Sigmoid colon (tissue), 7 donors: ENCODE data around the gene ANO1. TPM values are rescaled to one million over a fixed set of nuclear protein-coding genes. Genes with fewer than 3 reads are reported as not detected.

Experiments
- DNase-seq: peaks from one replicate; pipeline ENCODE4 v3.0.0-alpha.2; 2019
- H3K27ac ChIP-seq, 4 donors: fragments of 200-600 bp; sonication (generic); one replicate each; pipeline ENCODE4 v1.5.1; 2016 to 2019; ENCODE audit warnings: mild to moderate bottlenecking in 1 of 4
- H3K27me3 ChIP-seq, 3 donors: fragments of 200-600 bp; sonication (generic); one replicate each; pipeline ENCODE4 v1.5.1; 2019; ENCODE audit warnings: mild to moderate bottlenecking in 1 of 3
- H3K36me3 ChIP-seq, 4 donors: fragments of 200-600 bp; sonication (generic); one replicate each; pipeline ENCODE4 v1.5.1; 2016 to 2019
- H3K4me1 ChIP-seq, 4 donors: fragments of 200-600 bp; sonication (generic); one replicate each; pipeline ENCODE4 v1.5.1; 2017 to 2019
- H3K4me3 ChIP-seq, 4 donors: fragments of 200-600 bp; sonication (generic); one replicate each; pipeline ENCODE4 v1.5.1; 2017 to 2019; ENCODE audit warnings: mild to moderate bottlenecking in 2 of 4, moderate library complexity in 1 of 4
- H3K9me3 ChIP-seq, 4 donors: fragments of 200-600 bp in 3 of 4; sonication (generic) in 3 of 4; one replicate each; pipeline versions ENCODE4 v1.5.1 to v1.6.1; 2013 to 2019
- CTCF ChIP-seq, 4 experiments: fragments of 450-650 bp in 3 of 4; fragments of 200-600 bp in 1 of 4; IDR thresholded peaks; one replicate each; pipeline ENCODE4 v1.5.1; 2016 to 2019; ENCODE audit warnings: antibody characterized with exemption in 4 of 4, mild to moderate bottlenecking in 3 of 4, moderate library complexity in 2 of 4
- EP300 ChIP-seq, 4 donors: sonication (generic); formaldehyde crosslinking; IDR thresholded peaks; one replicate each; pipeline ENCODE4 v1.6.1; 2017; ENCODE audit warnings: antibody characterized with exemption in 4 of 4
- POLR2A ChIP-seq, 2 donors: fragments of 450-650 bp; IDR thresholded peaks; one replicate each; pipeline ENCODE4 v1.6.1; 2016; ENCODE audit warnings: antibody characterized with exemption in 2 of 2, mild to moderate bottlenecking in 2 of 2, moderate library complexity in 2 of 2
- POLR2AphosphoS5 ChIP-seq, 4 donors: sonication (generic); formaldehyde crosslinking; IDR thresholded peaks; one replicate each; pipeline ENCODE4 v1.6.1; 2017; ENCODE audit warnings: antibody characterized with exemption in 4 of 4
- WGBS, 2 donors: extraction: QIAGEN DNeasy Blood & Tissue Kit; methylation state at CpG; one replicate each; pipeline ENCODE4 v1.1.7; 2013; 5-methylcytosine and 5-hydroxymethylcytosine counted together
- intact Hi-C: fragments of 100-400 bp; cut with DNase I; formaldehyde crosslinking; loops from one replicate; pipeline ENCODE4 v1.15.1; 2023
- polyA plus RNA-seq, 3 donors: library from polyadenylated mRNA; stranded (reverse); fragments of 200-250 nt; gene quantifications; one replicate each; pipeline ENCODE4 v1.2.3, GENCODE V29; 2013
- total RNA-seq, 4 donors: library from RNA; depleted of rRNA; stranded (reverse); fragments of >200 nt; gene quantifications; one replicate each; pipeline ENCODE4 v1.1.0, GENCODE V29; 2016
- donor health status: healthy with polysubstance abuse.
- donor health status: Bipolar disorder and iron deficiency.
- donor health status: healthy.

Gene ANO1
- total and polyA plus RNA-seq, 7 donors, result 0.60 to 33.9 (median 17.4) TPM

GRCh38 chr11:70173018-70173417, 94.9 kb downstream of the ANO1 start:
- no peaks in the 10 kb centered on the region for H3K36me3 ChIP-seq
- WGBS, 2 donors, result 71 to 85% methylated on average over 4 of the region's 4 CpGs
- no peak overlapping the region for H3K4me3 ChIP-seq
- H3K27me3 ChIP-seq, result peaks cover 0 to 10% (median 0%) of the 10 kb centered on the region in 3 donors
- no peak overlapping the region for H3K27ac ChIP-seq
- no peaks in the 10 kb centered on the region for H3K4me1 ChIP-seq
- intact Hi-C loops, result no loop called here
- DNase-seq, result no peak
- H3K9me3 ChIP-seq, result no peaks in the 10 kb centered on the region
- TF ChIP-seq POLR2A (IDR thresholded peaks at IDR 0.05) (no peak), EP300 (IDR thresholded peaks at IDR 0.05) (no peak)

GRCh38 chr11:70174547-70175235, 96.6 kb downstream of the ANO1 start:
- intact Hi-C loops, result no loop called here
- Histone ChIP-seq H3K36me3 (no peaks in the 10 kb centered on the region), H3K4me1 (no peaks in the 10 kb centered on the region), H3K9me3 (no peaks in the 10 kb centered on the region), H3K27me3 (no peaks in the 10 kb centered on the region), H3K27ac (no peak overlapping the region), H3K4me3 (no peak overlapping the region)
- no peak for DNase-seq
- TF ChIP-seq POLR2A (IDR thresholded peaks at IDR 0.05) (no peak), EP300 (IDR thresholded peaks at IDR 0.05) (no peak), POLR2AphosphoS5 (IDR thresholded peaks at IDR 0.05) (no peak), CTCF (IDR thresholded peaks at IDR 0.05) (no peak)
- WGBS, 2 donors, result 88 to 89% methylated on average over 17 of the region's 17 CpGs

GRCh38 chr11:70175236-70175698, 97.2 kb downstream of the ANO1 start:
- no peaks in the 10 kb centered on the region for H3K27me3 ChIP-seq
- no peaks in the 10 kb centered on the region for H3K9me3 ChIP-seq
- H3K27ac ChIP-seq, result no peak overlapping the region
- WGBS, 2 donors, result 76% methylated on average over 15 of the region's 15 CpGs
- DNase-seq, result no peak
- intact Hi-C loops, result no loop called here
- H3K4me1 ChIP-seq, result no peaks in the 10 kb centered on the region
- TF ChIP-seq EP300 (IDR thresholded peaks at IDR 0.05) (no peak), CTCF (IDR thresholded peaks at IDR 0.05) (no peak), POLR2A (IDR thresholded peaks at IDR 0.05) (no peak), POLR2AphosphoS5 (IDR thresholded peaks at IDR 0.05) (no peak)
- H3K36me3 ChIP-seq, result no peaks in the 10 kb centered on the region
- no peak overlapping the region for H3K4me3 ChIP-seq

GRCh38 chr11:70176940-70177689, 99.0 kb downstream of the ANO1 start:
- H3K4me3 ChIP-seq, result no peak overlapping the region
- intact Hi-C loops, result no loop called here
- no peak overlapping the region for H3K27ac ChIP-seq
- no peaks in the 10 kb centered on the region for H3K4me1 ChIP-seq
- H3K27me3 ChIP-seq, result no peaks in the 10 kb centered on the region
- WGBS, 2 donors, result 77 to 87% methylated on average over 39 of the region's 39 CpGs
- H3K36me3 ChIP-seq, result no peaks in the 10 kb centered on the region
- DNase-seq, result no peak
- TF ChIP-seq CTCF (IDR thresholded peaks at IDR 0.05), result no peak
- no peak for TF ChIP-seq POLR2AphosphoS5 (IDR thresholded peaks at IDR 0.05)
- no peak for TF ChIP-seq POLR2A (IDR thresholded peaks at IDR 0.05)
- TF ChIP-seq EP300 (IDR thresholded peaks at IDR 0.05), result no peak
- H3K9me3 ChIP-seq, result no peaks in the 10 kb centered on the region

GRCh38 chr11:70180906-70181305, 102.8 kb downstream of the ANO1 start:
- intact Hi-C loops, result no loop called here
- TF ChIP-seq EP300 (IDR thresholded peaks at IDR 0.05) (no peak), CTCF (IDR thresholded peaks at IDR 0.05) (no peak), POLR2AphosphoS5 (IDR thresholded peaks at IDR 0.05) (no peak), POLR2A (IDR thresholded peaks at IDR 0.05) (no peak)
- Histone ChIP-seq H3K4me1 (no peaks in the 10 kb centered on the region), H3K4me3 (no peak overlapping the region), H3K27me3 (peaks cover 0 to 4% (median 0%) of the 10 kb centered on the region in 3 donors), H3K9me3 (no peaks in the 10 kb centered on the region), H3K27ac (no peak overlapping the region), H3K36me3 (no peaks in the 10 kb centered on the region)
- DNase-seq, result no peak
- 84% methylated on average over 11 of the region's 11 CpGs for WGBS, 2 donors
